ENCODE results near the gene EIF4EBP2.

The EIF4EBP2 gene

GRCh38 chr10:70404787-70405036, 767 bp downstream of the EIF4EBP2 start:
- peaks cover 41% of the 10 kb centered on the region for H3K4me1 Mint-ChIP-seq (ENCODE audit: low read depth)
- peaks cover 20% of the 10 kb centered on the region for H3K36me3 Mint-ChIP-seq (ENCODE audit: low read depth)
- H3K27ac Mint-ChIP-seq: peak overlapping the region; percentile 82

GRCh38 chr10:70405037-70405824, 1.3 kb downstream of the EIF4EBP2 start:
- H3K4me3 Mint-ChIP-seq: peak overlapping the region; percentile 96
- peaks cover 23% of the 10 kb centered on the region for H3K36me3 Mint-ChIP-seq (ENCODE audit: low read depth)
- H3K4me1 Mint-ChIP-seq (ENCODE audit: low read depth): peaks cover 46% of the 10 kb centered on the region
- peak overlapping the region; percentile 82 for H3K27ac Mint-ChIP-seq
- no peaks in the 10 kb centered on the region for H3K27me3 Mint-ChIP-seq
- no peaks in the 10 kb centered on the region for H3K9me3 Mint-ChIP-seq

More at GRCh38 chr10:70404787-70405036, 767 bp downstream of the EIF4EBP2 start:
- Mint-ChIP-seq H3K27me3 (no peaks in the 10 kb centered on the region), H3K4me3 (peak overlapping the region; percentile 96), H3K9me3 (no peaks in the 10 kb centered on the region)

- Mint-ChIP-seq H3K9me3 (no peaks in the 10 kb centered on the region), H3K4me1 (ENCODE audit: low read depth) (peaks cover 67% of the 10 kb centered on the region), H3K4me3 (no peak overlapping the region), H3K27ac (peak overlapping the region; percentile 54), H3K36me3 (ENCODE audit: low read depth) (peaks cover 45% of the 10 kb centered on the region), H3K27me3 (no peaks in the 10 kb centered on the region)
These were observed 5.8 kb downstream of the EIF4EBP2 start for GRCh38 chr10:70409772-70410171.

GRCh38 chr10:70410608-70411007, 6.7 kb downstream of the EIF4EBP2 start:
- Mint-ChIP-seq H3K27me3 (no peaks in the 10 kb centered on the region), H3K36me3 (ENCODE audit: low read depth) (peaks cover 52% of the 10 kb centered on the region), H3K4me3 (no peak overlapping the region), H3K27ac (no peak overlapping the region), H3K4me1 (ENCODE audit: low read depth) (peaks cover 67% of the 10 kb centered on the region), H3K9me3 (no peaks in the 10 kb centered on the region)

GRCh38 chr10:70412356-70412755, 8.4 kb downstream of the EIF4EBP2 start:
- no peak overlapping the region for H3K4me3 Mint-ChIP-seq
- no peaks in the 10 kb centered on the region for H3K27me3 Mint-ChIP-seq
- H3K27ac Mint-ChIP-seq: no peak overlapping the region
- no peaks in the 10 kb centered on the region for H3K9me3 Mint-ChIP-seq
- peaks cover 49% of the 10 kb centered on the region for H3K36me3 Mint-ChIP-seq (ENCODE audit: low read depth)
- H3K4me1 Mint-ChIP-seq (ENCODE audit: low read depth): peaks cover 69% of the 10 kb centered on the region

GRCh38 chr10:70417568-70417967, 13.6 kb downstream of the EIF4EBP2 start:
- Mint-ChIP-seq H3K4me3 (no peak overlapping the region), H3K27me3 (no peaks in the 10 kb centered on the region), H3K9me3 (no peaks in the 10 kb centered on the region), H3K4me1 (ENCODE audit: low read depth) (peaks cover 38% of the 10 kb centered on the region), H3K27ac (peak overlapping the region; percentile 38), H3K36me3 (ENCODE audit: low read depth) (peaks cover 23% of the 10 kb centered on the region)

- Mint-ChIP-seq H3K27ac (peak overlapping the region; percentile 38), H3K9me3 (no peaks in the 10 kb centered on the region), H3K4me3 (no peak overlapping the region), H3K27me3 (no peaks in the 10 kb centered on the region), H3K4me1 (ENCODE audit: low read depth) (peaks cover 33% of the 10 kb centered on the region), H3K36me3 (ENCODE audit: low read depth) (peaks cover 29% of the 10 kb centered on the region)
These were observed 14.3 kb downstream of the EIF4EBP2 start for GRCh38 chr10:70418229-70418628.

- no peak overlapping the region for H3K4me3 Mint-ChIP-seq
- H3K36me3 Mint-ChIP-seq (ENCODE audit: low read depth): peaks cover 32% of the 10 kb centered on the region
- H3K27ac Mint-ChIP-seq: no peak overlapping the region
- H3K9me3 Mint-ChIP-seq: no peaks in the 10 kb centered on the region
- H3K27me3 Mint-ChIP-seq: no peaks in the 10 kb centered on the region
- peaks cover 33% of the 10 kb centered on the region for H3K4me1 Mint-ChIP-seq (ENCODE audit: low read depth)
These were observed 14.8 kb downstream of the EIF4EBP2 start for GRCh38 chr10:70418713-70419112.

- H3K9me3 Mint-ChIP-seq: no peaks in the 10 kb centered on the region
- no peak overlapping the region for H3K27ac Mint-ChIP-seq
- peaks cover 37% of the 10 kb centered on the region for H3K36me3 Mint-ChIP-seq (ENCODE audit: low read depth)
- no peaks in the 10 kb centered on the region for H3K4me1 Mint-ChIP-seq (ENCODE audit: low read depth)
- no peak overlapping the region for H3K4me3 Mint-ChIP-seq
- no peaks in the 10 kb centered on the region for H3K27me3 Mint-ChIP-seq
These were observed 20.4 kb downstream of the EIF4EBP2 start for GRCh38 chr10:70424320-70424719.

GRCh38 chr10:70425096-70425495, 21.2 kb downstream of the EIF4EBP2 start:
- peaks cover 29% of the 10 kb centered on the region for H3K36me3 Mint-ChIP-seq (ENCODE audit: low read depth)
- no peaks in the 10 kb centered on the region for H3K9me3 Mint-ChIP-seq
- no peaks in the 10 kb centered on the region for H3K4me1 Mint-ChIP-seq (ENCODE audit: low read depth)
- no peak overlapping the region for H3K4me3 Mint-ChIP-seq
- no peaks in the 10 kb centered on the region for H3K27me3 Mint-ChIP-seq
- no peak overlapping the region for H3K27ac Mint-ChIP-seq

GRCh38 chr10:70426823-70427222, 22.9 kb downstream of the EIF4EBP2 start:
- H3K36me3 Mint-ChIP-seq (ENCODE audit: low read depth): peaks cover 29% of the 10 kb centered on the region

GRCh38 chr10:70430493-70431445, 26.8 kb downstream of the EIF4EBP2 start:
- no peak overlapping the region for H3K4me3 Mint-ChIP-seq
- H3K9me3 Mint-ChIP-seq: no peaks in the 10 kb centered on the region
- peaks cover 15% of the 10 kb centered on the region for H3K4me1 Mint-ChIP-seq (ENCODE audit: low read depth)
- no peak overlapping the region for H3K27ac Mint-ChIP-seq
- peaks cover 5% of the 10 kb centered on the region for H3K36me3 Mint-ChIP-seq (ENCODE audit: low read depth)
- no peaks in the 10 kb centered on the region for H3K27me3 Mint-ChIP-seq

More at GRCh38 chr10:70426823-70427222, 22.9 kb downstream of the EIF4EBP2 start:
- Mint-ChIP-seq H3K4me3 (no peak overlapping the region), H3K27me3 (no peaks in the 10 kb centered on the region), H3K9me3 (no peaks in the 10 kb centered on the region), H3K4me1 (ENCODE audit: low read depth) (peaks cover 1% of the 10 kb centered on the region), H3K27ac (no peak overlapping the region)

- peaks cover 15% of the 10 kb centered on the region for H3K4me1 Mint-ChIP-seq (ENCODE audit: low read depth)
- H3K27me3 Mint-ChIP-seq: no peaks in the 10 kb centered on the region
- H3K27ac Mint-ChIP-seq: no peak overlapping the region
- no peaks in the 10 kb centered on the region for H3K9me3 Mint-ChIP-seq
- peaks cover 5% of the 10 kb centered on the region for H3K36me3 Mint-ChIP-seq (ENCODE audit: low read depth)
- H3K4me3 Mint-ChIP-seq: no peak overlapping the region
These were observed 28.2 kb downstream of the EIF4EBP2 start for GRCh38 chr10:70432101-70432500.

GRCh38 chr10:70432561-70433263, 28.8 kb downstream of the EIF4EBP2 start:
- Mint-ChIP-seq H3K9me3 (no peaks in the 10 kb centered on the region), H3K27ac (no peak overlapping the region)

More at GRCh38 chr10:70432561-70433263, 28.8 kb downstream of the EIF4EBP2 start:
- Mint-ChIP-seq H3K27me3 (no peaks in the 10 kb centered on the region), H3K4me1 (ENCODE audit: low read depth) (peaks cover 15% of the 10 kb centered on the region), H3K4me3 (no peak overlapping the region), H3K36me3 (ENCODE audit: low read depth) (peaks cover 5% of the 10 kb centered on the region)
